B cell (primary cell): ENCODE results near the gene CDK2. TPM values are rescaled to one million over a fixed set of nuclear protein-coding genes. Genes with fewer than 3 reads are reported as not detected.
"Not testable (repeated sequence)": the region's sequence is repeated elsewhere in the genome, so short reads cannot be mapped to it uniquely, and the experiment has no call there.

ENCODE experiments used
- ATAC-seq: fragments of 200-7000 bp; cut with Tn5 transposase; one replicate; pipeline ENCODE4 v1.10.0; 2021; ENCODE audit warnings: low read depth, mild to moderate bottlenecking, moderate number of reproducible peaks, moderate library complexity
- CTCF ChIA-PET: fragments of 350-600 bp; sonication (Branson Sonifier 250); formaldehyde crosslinking; loops from one replicate; lab custom pipeline; 2021; ENCODE audit warnings: antibody characterized with exemption, inconsistent platforms; lab: Charles Lee
- POLR2A ChIA-PET: fragments of 350-600 bp; sonication (Branson Sonifier 250); formaldehyde crosslinking; loops from one replicate; lab custom pipeline; 2021; ENCODE audit warnings: antibody characterized with exemption; lab: Charles Lee
- DNase-seq: peaks from one replicate; pipeline ENCODE4 v3.0.0; 2013
- H2AFZ ChIP-seq: 2 replicates; pipeline ENCODE4 v1.6.1; 2012; ENCODE audit warnings: mild to moderate bottlenecking, low read depth, low read length; ENCODE audit not compliant: insufficient read depth, poor library complexity, severe bottlenecking
- H3K27ac ChIP-seq, 2 donors: 1 replicate in 1 of 2; 2 replicates in 1 of 2; pipeline ENCODE4 v1.5.1; 2012 to 2013; ENCODE audit warnings: low read length in 2 of 2, mild to moderate bottlenecking in 2 of 2, moderate library complexity in 1 of 2
- H3K27me3 ChIP-seq, 4 experiments: fragments of 200-600 bp in 1 of 4; sonication (generic) in 1 of 4; replicated peaks in 1 of 4; 1 replicate in 2 of 4; 2 replicates in 2 of 4; pipeline versions ENCODE4 v1.6.1 to v1.7.0; 2013 to 2016; ENCODE audit warnings: low read length in 3 of 4, mild to moderate bottlenecking in 2 of 4, mixed read lengths in 1 of 4, moderate library complexity in 1 of 4; ENCODE audit not compliant: insufficient read depth in 4 of 4, control insufficient read depth in 3 of 4; ENCODE audit errors: control extremely low read depth in 1 of 4
- H3K36me3 ChIP-seq, 2 experiments: replicated peaks in 1 of 2; 1 replicate in 1 of 2; 2 replicates in 1 of 2; pipeline versions ENCODE4 v1.6.1 to v1.7.1; 2013; ENCODE audit warnings: low read length in 1 of 2; ENCODE audit not compliant: insufficient read depth in 2 of 2, control insufficient read depth in 1 of 2; ENCODE audit errors: control extremely low read depth in 1 of 2, extremely low read depth in 1 of 2
- H3K4me1 ChIP-seq, 2 donors: fragments of 200-600 bp in 1 of 2; sonication (generic) in 1 of 2; 1 replicate in 1 of 2; 2 replicates in 1 of 2; pipeline versions ENCODE4 v1.5.1 to v1.6.1; 2013 to 2017; ENCODE audit warnings: low read length in 2 of 2; ENCODE audit not compliant: control insufficient read depth in 2 of 2, insufficient read depth in 2 of 2
- H3K4me2 ChIP-seq: replicated peaks from 2 replicates; pipeline ENCODE3; 2012; ENCODE audit warnings: mild to moderate bottlenecking, low read depth, low read length; ENCODE audit not compliant: poor library complexity, severe bottlenecking
- H3K4me3 ChIP-seq, 5 experiments: fragments of 200-600 bp in 1 of 5; sonication (generic) in 1 of 5; 1 replicate in 3 of 5; 2 replicates in 2 of 5; pipeline versions ENCODE4 v1.5.1 to v1.7.0; 2011 to 2016; ENCODE audit warnings: low read length in 4 of 5, mild to moderate bottlenecking in 4 of 5, low read depth in 2 of 5, control low read depth in 1 of 5, moderate library complexity in 1 of 5; ENCODE audit not compliant: insufficient read depth in 1 of 5; ENCODE audit errors: control extremely low read depth in 1 of 5, extremely low read depth in 1 of 5
- H3K79me2 ChIP-seq: fragments of 200-600 bp; sonication (generic); one replicate; pipeline ENCODE4 v1.6.0; 2016; ENCODE audit warnings: low read length; ENCODE audit not compliant: control insufficient read depth, insufficient read depth
- H3K9ac ChIP-seq: fragments of 200-600 bp; sonication (generic); 2 replicates; pipeline ENCODE4 v1.6.1; 2017; ENCODE audit warnings: mild to moderate bottlenecking, low read length, moderate library complexity
- H3K9me3 ChIP-seq, 3 donors: one replicate each; pipeline versions ENCODE4 v1.6.1 to v1.7.1; 2013; ENCODE audit warnings: low read length in 2 of 3; ENCODE audit not compliant: control insufficient read depth in 2 of 3, insufficient read depth in 1 of 3; ENCODE audit errors: control extremely low read depth in 1 of 3
- H4K20me1 ChIP-seq: 2 replicates; pipeline ENCODE4 v1.6.0; 2012; ENCODE audit warnings: mild to moderate bottlenecking, low read length; ENCODE audit not compliant: insufficient read depth, control insufficient read depth, poor library complexity, severe bottlenecking
- H3K27ac Mint-ChIP-seq: one replicate; pipeline ENCODE4 v1.8.0; 2021; ENCODE audit warnings: mixed read lengths
- H3K27me3 Mint-ChIP-seq: one replicate; pipeline ENCODE4 v1.8.0; 2021; ENCODE audit warnings: mixed read lengths
- H3K4me1 Mint-ChIP-seq: one replicate; pipeline ENCODE4 v1.8.0; 2021; ENCODE audit warnings: mixed read lengths
- H3K4me3 Mint-ChIP-seq: one replicate; pipeline ENCODE4 v1.8.0; 2021; ENCODE audit warnings: mixed read lengths
- H3K9me3 Mint-ChIP-seq: one replicate; pipeline ENCODE4 v1.8.0; 2022; ENCODE audit warnings: mixed read lengths; ENCODE audit not compliant: insufficient read depth
- EZH2 ChIP-seq: IDR thresholded peaks from 2 replicates; pipeline ENCODE4 v1.6.1; 2012; ENCODE audit warnings: borderline replicate concordance, low read depth, mild to moderate bottlenecking, moderate library complexity, low read length; ENCODE audit not compliant: insufficient read depth, poor library complexity, severe bottlenecking
- WGBS: methylation state at CpG from one replicate; pipeline ENCODE4 v1.1.5; 2013; ENCODE audit warnings: missing lambda C conversion rate; ENCODE audit not compliant: insufficient coverage; 5-methylcytosine and 5-hydroxymethylcytosine counted together
- intact Hi-C: fragments of 100-400 bp; cut with micrococcal nuclease; formaldehyde crosslinking; loops from one replicate; pipeline ENCODE4 v1.10.0; 2022
- polyA minus RNA-seq: library from RNA; depleted of rRNA, polyadenylated mRNA; stranded (reverse); fragments of >200 nt; gene quantifications from 2 replicates; pipeline ENCODE4 v1.2.3, GENCODE V29; 2012
- polyA plus RNA-seq: library from polyadenylated mRNA; depleted of rRNA; stranded (reverse); fragments of >200 nt; gene quantifications from 2 replicates; pipeline ENCODE4 v1.2.3, GENCODE V29; 2012
- total RNA-seq, 2 donors: library from RNA; stranded (reverse); fragments of 120-200 nt in 1 of 2; gene quantifications; 1 replicate in 1 of 2; 2 replicates in 1 of 2; pipeline versions ENCODE4 v1.2.3 to v1.2.4, GENCODE V29; 2013 to 2022
- TF ChIP-seq, protein P1 (sequence below): fragments of 200-600 bp; IDR thresholded peaks from one replicate; pipeline ENCODE4 v1.8.0; 2022; ENCODE audit warnings: antibody characterized with exemption, mild to moderate bottlenecking

Gene CDK2
- total RNA-seq (32.7 and 32.8 TPM in 2 replicates), polyA plus RNA-seq (10.8 and 21.7 TPM in 2 replicates), polyA minus RNA-seq (13.4 and 19.2 TPM in 2 replicates)
- 17.0 TPM for total RNA-seq (2013)

DNA sequence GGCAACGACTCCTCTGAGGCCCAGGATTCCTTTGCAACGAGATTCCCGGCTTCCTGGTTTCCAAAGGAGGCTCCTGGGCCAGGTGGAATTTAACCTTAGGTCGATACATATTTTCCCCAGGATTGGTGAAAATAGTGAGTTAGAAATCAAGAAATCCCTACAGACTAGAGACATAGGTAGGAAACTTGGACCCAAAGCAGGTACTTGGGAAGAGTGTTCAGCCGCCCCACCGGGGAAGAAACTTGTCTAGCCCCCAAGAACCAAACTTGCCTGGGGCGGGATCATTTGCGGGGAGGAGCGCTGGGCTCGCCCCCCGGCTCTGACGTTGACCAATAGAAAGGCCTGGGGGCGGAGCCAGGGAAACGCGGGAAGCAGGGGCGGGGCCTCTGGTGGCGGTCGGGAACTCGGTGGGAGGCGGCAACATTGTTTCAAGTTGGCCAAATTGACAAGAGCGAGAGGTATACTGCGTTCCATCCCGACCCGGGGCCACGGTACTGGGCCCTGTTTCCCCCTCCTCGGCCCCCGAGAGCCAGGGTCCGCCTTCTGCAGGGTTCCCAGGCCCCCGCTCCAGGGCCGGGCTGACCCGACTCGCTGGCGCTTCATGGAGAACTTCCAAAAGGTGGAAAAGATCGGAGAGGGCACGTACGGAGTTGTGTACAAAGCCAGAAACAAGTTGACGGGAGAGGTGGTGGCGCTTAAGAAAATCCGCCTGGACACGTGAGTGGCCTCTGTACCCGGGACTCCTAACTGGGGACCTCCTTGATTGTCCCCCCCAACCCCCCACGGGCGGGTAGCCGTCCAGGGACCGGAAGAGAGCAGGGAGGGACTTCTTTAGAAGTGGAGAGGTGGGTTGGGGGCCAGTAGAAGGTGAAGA lies at the start of gene CDK2:
Gene CDK2 (plus strand): TSS at position 423 of the 874 bp plus-strand sequence. CDS start 179 bp downstream, at position 602.
- CTCF ChIA-PET, result interaction anchor here (1.5 to 1.8 kb wide), 2 partner anchors 27 to 29 kb away, joined by 6 to 8 read pairs; no protein-coding TSS in a partner anchor
- Mint-ChIP-seq H3K9me3 (no peaks in the 10 kb centered on the region), H3K4me3 (peak within 1 kb of the TSS; percentile 93), H3K4me1 (peaks cover 34% of the 10 kb centered on the region), H3K27ac (peak within 1 kb of the TSS; percentile 78), H3K27me3 (no peaks in the 10 kb centered on the region)
- Histone ChIP-seq H4K20me1 (no peaks in the 10 kb centered on the region), H3K9me3 (no peaks in the 10 kb centered on the region), H3K9ac (peak within 1 kb of the TSS; percentile 83), H3K4me1 (peaks cover 16 to 20% of the 10 kb centered on the region in 2 donors), H3K27ac (peak within 1 kb of the TSS in 1 of 2 donors; percentile 77), H3K79me2 (peaks cover 18% of the 10 kb centered on the region), H3K4me2 (peak within 1 kb of the TSS; percentile 89), H3K4me3 (peak within 1 kb of the TSS; percentile 65 to 82 (median 81)), H3K27me3 (no peaks in the 10 kb centered on the region), H3K36me3 (no peaks in the 10 kb centered on the region), H2AFZ (peak within 1 kb of the TSS; percentile 97)
- intact Hi-C loops, result loop anchor here (1.0 kb wide), 1 partner anchor 8 kb away; the partner anchor contains the start of gene RAB5B
- ATAC-seq (peak; percentile 100), DNase-seq (peak; percentile 87)
- TF ChIP-seq EZH2, result no peak
- TF ChIP-seq, protein P1, sequence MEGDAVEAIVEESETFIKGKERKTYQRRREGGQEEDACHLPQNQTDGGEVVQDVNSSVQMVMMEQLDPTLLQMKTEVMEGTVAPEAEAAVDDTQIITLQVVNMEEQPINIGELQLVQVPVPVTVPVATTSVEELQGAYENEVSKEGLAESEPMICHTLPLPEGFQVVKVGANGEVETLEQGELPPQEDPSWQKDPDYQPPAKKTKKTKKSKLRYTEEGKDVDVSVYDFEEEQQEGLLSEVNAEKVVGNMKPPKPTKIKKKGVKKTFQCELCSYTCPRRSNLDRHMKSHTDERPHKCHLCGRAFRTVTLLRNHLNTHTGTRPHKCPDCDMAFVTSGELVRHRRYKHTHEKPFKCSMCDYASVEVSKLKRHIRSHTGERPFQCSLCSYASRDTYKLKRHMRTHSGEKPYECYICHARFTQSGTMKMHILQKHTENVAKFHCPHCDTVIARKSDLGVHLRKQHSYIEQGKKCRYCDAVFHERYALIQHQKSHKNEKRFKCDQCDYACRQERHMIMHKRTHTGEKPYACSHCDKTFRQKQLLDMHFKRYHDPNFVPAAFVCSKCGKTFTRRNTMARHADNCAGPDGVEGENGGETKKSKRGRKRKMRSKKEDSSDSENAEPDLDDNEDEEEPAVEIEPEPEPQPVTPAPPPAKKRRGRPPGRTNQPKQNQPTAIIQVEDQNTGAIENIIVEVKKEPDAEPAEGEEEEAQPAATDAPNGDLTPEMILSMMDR, result no peak
- POLR2A ChIA-PET, result no interaction called here
- WGBS, result under 1% methylated on average over 33 of the region's 45 CpGs

DNA sequence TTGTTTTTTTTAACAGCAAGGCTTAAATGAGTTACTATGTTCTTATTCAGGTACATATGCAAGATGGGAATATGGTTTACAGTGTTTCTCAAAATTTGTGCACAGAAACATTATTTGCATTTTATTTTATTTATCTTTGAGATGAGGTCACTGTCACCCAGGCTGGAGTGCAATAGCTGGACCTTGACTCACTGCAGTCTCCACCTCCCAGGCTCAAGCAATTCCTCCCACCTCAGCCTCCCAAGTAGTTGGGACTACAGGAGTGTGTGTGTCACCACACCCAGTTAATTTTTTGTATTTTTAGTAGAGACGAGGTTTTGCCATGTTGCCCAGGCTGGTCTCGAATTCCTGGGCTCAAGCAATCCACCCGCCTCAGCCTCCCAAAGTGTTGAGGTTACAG lies 47.6 kb upstream of the CDK2 start:
- H3K4me3 ChIP-seq, H3K9ac ChIP-seq, POLR2A ChIA-PET, intact Hi-C loops, H3K4me2 ChIP-seq, H3K27me3 ChIP-seq, H3K9me3 ChIP-seq, H3K27ac ChIP-seq, H3K4me3 Mint-ChIP-seq, ATAC-seq, H3K4me1 ChIP-seq, H3K27me3 Mint-ChIP-seq, DNase-seq, H3K9me3 Mint-ChIP-seq, H3K27ac Mint-ChIP-seq, H2AFZ ChIP-seq: not testable (repeated sequence)
- Histone ChIP-seq H4K20me1 (peaks cover 25% of the 10 kb centered on the region), H3K36me3 (peaks cover 6 to 30% of the 10 kb centered on the region in 2 experiments), H3K79me2 (peaks cover 100% of the 10 kb centered on the region)
- 100% methylated on average over 1 of the region's 3 CpGs for WGBS
- peaks cover 18% of the 10 kb centered on the region for H3K4me1 Mint-ChIP-seq
- CTCF ChIA-PET, result interaction anchor here (1.0 kb wide), 1 partner anchor 77 kb away, joined by 5 read pairs; no protein-coding TSS in a partner anchor
